Astrocyte of the hippocampus (primary cell): Measurements from ENCODE around the gene TMPRSS13.
A peak's percentile ranks its signal among the peaks of the same experiment; 100 is the strongest.
"Not testable (repeated sequence)": the region's sequence is repeated elsewhere in the genome, so short reads cannot be mapped to it uniquely, and the experiment has no call there.

ENCODE experiments used
- DNase-seq: peaks from one replicate; pipeline ENCODE4 v3.0.0; 2011; ENCODE audit warnings: low read depth, low spot score

The TMPRSS13 gene

GRCh38 chr11:117873828-117874125 is 55.4 kb downstream of the TMPRSS13 start:
- no peak for DNase-seq

- no peak for DNase-seq
Measured at GRCh38 chr11:117872975-117873827, 56.0 kb downstream of the TMPRSS13 start.

GRCh38 chr11:117872420-117872961 is 56.7 kb downstream of the TMPRSS13 start:
- no peak for DNase-seq

- no peak for DNase-seq
Measured at GRCh38 chr11:117871784-117872183, 57.4 kb downstream of the TMPRSS13 start.

GRCh38 chr11:117871160-117871559 is 58.0 kb downstream of the TMPRSS13 start:
- no peak for DNase-seq

- peak; percentile 26 for DNase-seq
Measured at GRCh38 chr11:117870103-117870952, 58.9 kb downstream of the TMPRSS13 start.

GRCh38 chr11:117869604-117870003 is 59.6 kb downstream of the TMPRSS13 start:
- DNase-seq, result no peak

- no peak for DNase-seq
Measured at GRCh38 chr11:117868815-117869561, 60.2 kb downstream of the TMPRSS13 start.

- DNase-seq, result no peak
Measured at GRCh38 chr11:117868088-117868487, 61.1 kb downstream of the TMPRSS13 start.

- no peak for DNase-seq
Measured at GRCh38 chr11:117866526-117866925, 62.7 kb downstream of the TMPRSS13 start.

- DNase-seq, result not testable (repeated sequence)
Measured at GRCh38 chr11:117865546-117865945, 63.7 kb downstream of the TMPRSS13 start.

- DNase-seq, result no peak
Measured at GRCh38 chr11:117863383-117863782, 65.8 kb downstream of the TMPRSS13 start.

- DNase-seq, result no peak
Measured at GRCh38 chr11:117862753-117863152, 66.4 kb downstream of the TMPRSS13 start.

GRCh38 chr11:117862019-117862725 is 67.0 kb downstream of the TMPRSS13 start:
- DNase-seq, result no peak

GRCh38 chr11:117861151-117862018 is 67.8 kb downstream of the TMPRSS13 start:
- peak; percentile 44 for DNase-seq

- DNase-seq, result no peak
Measured at GRCh38 chr11:117860139-117860538, 69.1 kb downstream of the TMPRSS13 start.

- no peak for DNase-seq
Measured at GRCh38 chr11:117859488-117860112, 69.6 kb downstream of the TMPRSS13 start.

- no peak for DNase-seq
Measured at GRCh38 chr11:117859061-117859460, 70.1 kb downstream of the TMPRSS13 start.

- DNase-seq, result no peak
Measured at GRCh38 chr11:117857734-117858414, 71.3 kb downstream of the TMPRSS13 start.
